DMS 273 (cell line): ENCODE measurements around the gene ACVR2A.
A peak's percentile ranks its signal among the peaks of the same experiment; 100 is the strongest.

ENCODE experiments used
- DNase-seq: peaks from one replicate; lab custom pipeline; 2025; ENCODE audit not compliant: unreplicated experiment; lab: John Stamatoyannopoulos, UW

Gene ACVR2A

GRCh38 chr2:147917161-147917560 lies 72.3 kb downstream of the ACVR2A start:
- DNase-seq, result no peak

- DNase-seq, result peak; percentile 8
These were observed 79.0 kb downstream of the ACVR2A start for GRCh38 chr2:147923846-147924245.

DNA sequence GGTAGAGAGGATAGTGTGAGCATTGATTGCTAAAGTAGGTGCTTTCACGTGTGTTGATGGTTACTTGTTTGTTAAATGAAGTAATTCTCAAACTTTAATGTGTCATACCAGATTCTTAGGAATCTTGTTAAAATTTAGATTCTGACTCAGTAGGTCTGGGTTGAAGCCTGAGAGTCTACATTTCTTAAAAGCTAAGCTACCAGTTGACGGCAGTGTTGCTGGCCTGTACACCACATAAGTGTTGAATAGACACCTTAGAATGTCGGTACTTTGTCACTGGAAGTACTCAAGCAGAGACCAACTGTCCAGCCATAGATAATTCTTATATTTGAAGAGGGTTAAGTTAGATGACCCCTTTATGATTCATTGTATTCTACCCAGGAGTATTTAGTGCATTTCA lies 79.8 kb downstream of the ACVR2A start:
- DNase-seq, result no peak

DNA sequence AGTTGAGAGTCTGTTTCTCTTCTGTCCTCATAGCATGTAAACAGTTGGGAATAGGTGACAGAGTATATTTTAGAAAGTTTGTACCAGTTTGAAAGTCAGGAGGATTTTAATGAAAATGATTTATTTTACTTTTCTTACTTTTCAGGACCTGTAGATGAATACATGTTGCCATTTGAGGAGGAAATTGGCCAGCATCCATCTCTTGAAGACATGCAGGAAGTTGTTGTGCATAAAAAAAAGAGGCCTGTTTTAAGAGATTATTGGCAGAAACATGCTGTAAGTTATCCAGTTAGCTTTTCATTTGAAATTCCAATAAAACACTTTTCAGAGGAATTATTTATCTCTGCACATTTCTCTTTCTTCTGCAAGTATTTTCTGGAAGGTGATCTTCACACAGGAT lies 81.1 kb downstream of the ACVR2A start:
- DNase-seq, result no peak

DNA sequence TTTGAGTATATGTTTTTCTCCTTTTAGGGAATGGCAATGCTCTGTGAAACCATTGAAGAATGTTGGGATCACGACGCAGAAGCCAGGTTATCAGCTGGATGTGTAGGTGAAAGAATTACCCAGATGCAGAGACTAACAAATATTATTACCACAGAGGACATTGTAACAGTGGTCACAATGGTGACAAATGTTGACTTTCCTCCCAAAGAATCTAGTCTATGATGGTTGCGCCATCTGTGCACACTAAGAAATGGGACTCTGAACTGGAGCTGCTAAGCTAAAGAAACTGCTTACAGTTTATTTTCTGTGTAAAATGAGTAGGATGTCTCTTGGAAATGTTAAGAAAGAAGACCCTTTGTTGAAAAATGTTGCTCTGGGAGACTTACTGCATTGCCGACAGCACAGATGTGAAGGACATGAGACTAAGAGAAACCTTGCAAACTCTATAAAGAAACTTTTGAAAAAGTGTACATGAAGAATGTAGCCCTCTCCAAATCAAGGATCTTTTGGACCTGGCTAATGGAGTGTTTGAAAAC lies 82.3 kb downstream of the ACVR2A start:
- no peak for DNase-seq

DNA sequence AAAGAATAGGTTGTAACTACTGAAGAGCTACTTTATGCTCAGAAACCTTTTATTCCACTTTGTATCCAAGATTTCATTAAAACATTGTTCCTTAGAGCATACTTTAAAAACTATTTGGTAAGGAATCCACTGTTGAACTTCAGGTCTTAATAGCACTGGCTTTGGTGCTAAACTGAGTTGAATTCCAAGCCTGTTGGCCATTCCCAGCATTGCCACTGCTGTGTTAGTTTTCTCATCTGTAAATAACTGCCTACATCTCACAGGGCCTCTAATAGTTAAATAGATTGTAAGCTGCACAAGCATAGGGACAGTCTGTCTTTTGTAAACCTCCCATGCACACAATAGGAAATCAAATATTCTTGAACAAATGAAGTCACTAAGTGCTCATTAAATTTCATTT lies 89.1 kb downstream of the ACVR2A start:
- no peak for DNase-seq

DNA sequence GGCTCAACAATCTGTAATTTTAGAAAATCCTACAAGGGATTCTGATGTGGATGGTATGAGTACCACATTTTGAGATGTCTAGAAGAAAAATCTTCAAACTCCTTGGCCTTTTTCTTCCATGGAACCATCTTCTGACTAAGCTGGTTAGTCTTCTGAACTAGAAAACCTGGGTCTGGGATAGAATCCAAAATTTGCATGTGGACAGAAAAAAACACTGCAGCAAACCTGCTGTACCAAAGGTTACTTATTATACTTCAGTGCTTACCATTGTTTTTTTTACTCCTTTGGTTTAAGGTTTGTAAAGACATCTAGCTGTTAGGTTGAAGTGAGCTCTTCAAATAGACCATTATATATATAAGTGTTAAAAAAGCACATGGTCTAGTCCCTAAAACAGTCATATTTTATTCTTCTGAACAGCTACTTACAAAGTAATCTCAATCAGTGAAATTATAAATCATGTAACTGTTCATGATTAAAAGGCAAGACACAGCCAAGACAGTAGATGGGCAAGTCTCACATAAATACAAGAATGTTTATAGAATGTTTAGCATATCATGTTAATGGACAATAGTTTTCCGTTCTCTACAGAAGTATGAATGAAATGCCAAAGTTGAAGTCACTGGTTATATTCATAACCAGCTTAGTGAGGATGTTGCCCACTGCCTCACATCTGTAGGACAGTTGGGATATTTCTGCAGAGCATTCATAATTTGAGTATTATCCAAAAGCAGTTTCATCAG lies 90.2 kb downstream of the ACVR2A start:
- DNase-seq, result no peak

GRCh38 chr2:147937744-147938349 lies 93.0 kb downstream of the ACVR2A start:
- peak; percentile 59 for DNase-seq

- no peak for DNase-seq
These were observed 94.5 kb downstream of the ACVR2A start for GRCh38 chr2:147939313-147939712.

DNA sequence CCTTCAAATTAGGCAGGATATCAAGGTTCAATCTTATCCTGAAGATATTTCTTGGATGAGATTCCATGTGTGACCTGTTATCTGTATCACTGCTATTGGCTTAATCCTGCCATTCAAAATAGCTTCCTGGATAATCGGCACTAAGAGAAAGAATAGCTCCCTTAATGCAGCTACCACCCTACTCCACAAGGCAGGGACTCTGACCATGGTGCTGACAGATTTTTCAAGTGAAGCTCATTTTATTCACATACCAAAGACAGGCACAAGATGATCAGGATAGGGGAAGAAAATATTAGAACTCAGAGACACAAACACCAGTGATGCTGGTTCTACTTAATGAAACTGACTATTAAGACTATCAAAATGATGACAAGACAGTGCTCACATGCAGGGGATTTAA lies 100.8 kb downstream of the ACVR2A start:
- DNase-seq, result no peak

DNA sequence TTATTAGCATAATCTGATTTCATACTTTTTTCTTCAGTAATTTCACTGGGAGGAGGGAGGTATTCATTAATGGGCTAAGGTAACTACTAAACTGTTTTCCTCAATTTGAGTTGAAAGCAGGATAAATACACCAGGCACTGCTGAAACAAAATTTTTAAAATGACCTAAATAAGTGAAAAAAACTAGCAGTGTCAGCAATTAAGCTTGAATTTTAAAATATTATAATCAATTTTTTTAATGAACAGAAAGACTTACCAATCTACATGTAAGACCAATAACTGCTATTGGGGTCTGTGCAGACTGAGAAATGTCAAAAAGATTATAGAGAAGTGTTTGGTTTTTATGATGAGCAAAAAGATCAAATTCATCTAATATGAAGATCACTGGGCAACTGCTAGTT lies 107.3 kb downstream of the ACVR2A start:
- no peak for DNase-seq

GRCh38 chr2:147968571-147968970 lies 123.7 kb downstream of the ACVR2A start:
- DNase-seq, result no peak

DNA sequence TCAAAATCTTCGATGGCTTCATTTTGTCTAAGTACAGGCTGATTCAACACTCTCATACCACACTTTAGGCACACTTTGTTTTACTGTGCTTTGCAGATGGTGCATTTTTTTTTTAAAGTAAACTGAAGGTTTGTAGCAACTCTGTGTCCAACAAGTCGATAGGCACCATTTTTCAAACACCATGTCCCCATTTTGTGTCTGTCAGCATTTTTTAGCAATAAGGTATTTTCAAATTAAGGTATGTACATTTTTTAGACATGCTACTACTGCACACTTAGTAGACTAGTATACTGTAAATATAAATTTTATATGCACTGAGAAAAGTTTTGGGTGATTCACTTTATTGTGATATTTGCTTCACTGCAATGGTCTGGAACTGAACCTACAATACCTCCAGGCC lies 131.3 kb downstream of the ACVR2A start:
- DNase-seq, result no peak

DNA sequence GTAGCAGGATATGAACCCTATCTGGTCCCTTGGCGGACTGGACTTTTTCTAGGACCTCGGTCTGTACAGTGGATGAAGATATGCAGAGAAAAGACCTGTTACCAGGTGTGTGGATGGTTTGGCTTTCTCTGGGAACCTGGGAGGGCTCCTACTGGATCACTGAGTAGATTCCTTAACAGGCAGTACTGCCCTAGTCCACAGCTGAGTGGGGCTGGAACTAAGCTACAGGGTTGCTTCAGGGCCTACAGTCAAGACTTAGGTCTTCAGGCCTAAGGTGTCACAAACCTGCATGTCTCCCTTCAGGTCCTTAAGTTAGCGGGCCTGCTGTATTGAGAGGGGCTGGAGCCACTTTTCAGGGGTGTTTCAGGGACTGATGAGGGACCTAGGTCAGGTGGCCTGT lies 132.8 kb downstream of the ACVR2A start:
- no peak for DNase-seq
